Tibial nerve (tissue), 4 donors: ENCODE results near the gene KBTBD13.

Source experiments
- EP300 ChIP-seq, 2 donors: sonication (generic); formaldehyde crosslinking; IDR thresholded peaks; one replicate each; pipeline ENCODE4 v1.6.1; 2017; ENCODE audit warnings: antibody characterized with exemption in 2 of 2, mild to moderate bottlenecking in 1 of 2
- POLR2A ChIP-seq, 2 donors: fragments of 450-650 bp; IDR thresholded peaks; one replicate each; pipeline ENCODE4 v1.6.1; 2017; ENCODE audit warnings: antibody characterized with exemption in 2 of 2, mild to moderate bottlenecking in 2 of 2, moderate library complexity in 2 of 2
- TF ChIP-seq, protein P1 (sequence below), 5 experiments: fragments of 200-600 bp in 3 of 5; fragments of 450-650 bp in 2 of 5; sonication (generic) in 3 of 5; IDR thresholded peaks; one replicate each; pipeline ENCODE4 v1.5.1; 2016 to 2019; ENCODE audit warnings: antibody characterized with exemption in 5 of 5, mild to moderate bottlenecking in 3 of 5, moderate library complexity in 2 of 5

DNA sequence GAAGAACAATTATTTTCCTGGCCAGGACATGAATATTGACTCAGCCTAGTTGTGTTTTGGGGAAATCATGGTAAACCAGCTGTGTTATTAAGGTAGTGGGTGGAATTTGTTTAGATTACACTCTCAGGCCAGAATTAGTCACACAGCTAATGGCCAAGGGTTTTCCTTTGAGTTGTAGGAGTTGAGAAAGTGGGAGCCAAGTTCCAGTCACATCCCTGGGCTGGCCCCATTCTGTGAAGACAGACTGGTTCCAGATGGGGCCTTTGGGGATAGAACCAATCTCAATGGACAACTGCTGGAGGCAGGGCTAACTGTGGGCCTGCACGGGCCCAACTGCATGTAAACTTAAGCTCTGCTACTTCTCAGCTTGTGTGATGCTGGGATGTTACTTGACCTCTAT, 7.4 kb upstream of the KBTBD13 start:
- TF ChIP-seq, protein P1, sequence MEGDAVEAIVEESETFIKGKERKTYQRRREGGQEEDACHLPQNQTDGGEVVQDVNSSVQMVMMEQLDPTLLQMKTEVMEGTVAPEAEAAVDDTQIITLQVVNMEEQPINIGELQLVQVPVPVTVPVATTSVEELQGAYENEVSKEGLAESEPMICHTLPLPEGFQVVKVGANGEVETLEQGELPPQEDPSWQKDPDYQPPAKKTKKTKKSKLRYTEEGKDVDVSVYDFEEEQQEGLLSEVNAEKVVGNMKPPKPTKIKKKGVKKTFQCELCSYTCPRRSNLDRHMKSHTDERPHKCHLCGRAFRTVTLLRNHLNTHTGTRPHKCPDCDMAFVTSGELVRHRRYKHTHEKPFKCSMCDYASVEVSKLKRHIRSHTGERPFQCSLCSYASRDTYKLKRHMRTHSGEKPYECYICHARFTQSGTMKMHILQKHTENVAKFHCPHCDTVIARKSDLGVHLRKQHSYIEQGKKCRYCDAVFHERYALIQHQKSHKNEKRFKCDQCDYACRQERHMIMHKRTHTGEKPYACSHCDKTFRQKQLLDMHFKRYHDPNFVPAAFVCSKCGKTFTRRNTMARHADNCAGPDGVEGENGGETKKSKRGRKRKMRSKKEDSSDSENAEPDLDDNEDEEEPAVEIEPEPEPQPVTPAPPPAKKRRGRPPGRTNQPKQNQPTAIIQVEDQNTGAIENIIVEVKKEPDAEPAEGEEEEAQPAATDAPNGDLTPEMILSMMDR (IDR thresholded peaks at IDR 0.05) = no peak
- TF ChIP-seq POLR2A (IDR thresholded peaks at IDR 0.05) (no peak), EP300 (IDR thresholded peaks at IDR 0.05) (no peak)
